ENCODE measurements around the gene MRPL48. TPM values are rescaled to one million over a fixed set of nuclear protein-coding genes. Genes with fewer than 3 reads are reported as not detected.

MRPL48 gene
- total and polyA plus RNA-seq, 10 of the 15 experiments (the other 5 are each of a cell fraction or from before 2014, with no cell fraction given), result 46.7 to 159 (median 83.4) TPM

DNA sequence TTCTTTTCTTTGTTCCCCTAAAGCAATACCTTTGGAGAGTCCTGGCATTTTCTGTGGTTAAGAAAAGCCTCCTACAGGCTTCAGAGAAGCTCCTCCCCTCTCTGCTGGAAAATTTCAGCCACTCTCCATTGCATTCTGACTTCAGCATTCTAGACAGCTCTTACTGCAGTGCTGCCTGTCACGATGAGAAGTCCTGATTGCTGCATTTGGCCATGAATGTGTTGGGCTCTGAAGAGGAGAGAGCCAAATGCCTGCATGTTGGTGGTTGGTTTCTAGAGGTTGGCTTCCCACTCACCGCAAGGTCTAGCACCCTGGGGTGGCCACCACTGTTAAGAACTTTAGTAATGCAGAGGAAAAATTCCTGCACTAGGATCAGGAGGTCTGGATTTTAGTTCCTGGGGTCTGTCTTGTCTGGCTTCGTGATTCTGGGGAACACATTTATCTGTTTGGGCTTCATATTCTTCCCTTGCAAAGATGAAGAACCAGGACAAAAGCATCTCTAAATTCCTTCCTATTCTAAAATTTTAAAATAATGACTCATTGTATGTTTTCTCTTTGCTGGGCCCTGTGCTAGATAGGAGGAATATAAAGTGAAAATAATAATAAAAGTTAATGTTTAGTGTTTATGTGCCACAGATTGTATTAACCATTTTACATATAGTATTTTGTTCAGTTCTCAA lies 50.9 kb downstream of the MRPL48 start:
- WGBS (ENCODE audit: insufficient coverage, insufficient replicate concordance, low lambda C conversion rate, missing lambda C conversion rate), result 64% methylated on average over 3 of the region's 3 CpGs
- TF ChIP-seq TCF3 (IDR thresholded peaks at IDR 0.05; ENCODE audit: borderline replicate concordance, insufficient read depth, low read depth, low read length) (no peak), BACH1 (IDR thresholded peaks at IDR 0.05; ENCODE audit: borderline replicate concordance) (no peak), RAD21 (IDR thresholded peaks at IDR 0.05; ENCODE audit: insufficient read depth, low read depth, low read length) (no peak), TCF7 (IDR thresholded peaks at IDR 0.05; ENCODE audit: borderline replicate concordance) (no peak), EP300 (IDR thresholded peaks at IDR 0.05; ENCODE audit: borderline replicate concordance in 1 of 2, control insufficient read depth in 1 of 2, low read depth in 2 of 2, low read length in 2 of 2) (no peak), SMARCA5 (IDR thresholded peaks at IDR 0.05) (no peak)
- TF ChIP-seq, protein P1, sequence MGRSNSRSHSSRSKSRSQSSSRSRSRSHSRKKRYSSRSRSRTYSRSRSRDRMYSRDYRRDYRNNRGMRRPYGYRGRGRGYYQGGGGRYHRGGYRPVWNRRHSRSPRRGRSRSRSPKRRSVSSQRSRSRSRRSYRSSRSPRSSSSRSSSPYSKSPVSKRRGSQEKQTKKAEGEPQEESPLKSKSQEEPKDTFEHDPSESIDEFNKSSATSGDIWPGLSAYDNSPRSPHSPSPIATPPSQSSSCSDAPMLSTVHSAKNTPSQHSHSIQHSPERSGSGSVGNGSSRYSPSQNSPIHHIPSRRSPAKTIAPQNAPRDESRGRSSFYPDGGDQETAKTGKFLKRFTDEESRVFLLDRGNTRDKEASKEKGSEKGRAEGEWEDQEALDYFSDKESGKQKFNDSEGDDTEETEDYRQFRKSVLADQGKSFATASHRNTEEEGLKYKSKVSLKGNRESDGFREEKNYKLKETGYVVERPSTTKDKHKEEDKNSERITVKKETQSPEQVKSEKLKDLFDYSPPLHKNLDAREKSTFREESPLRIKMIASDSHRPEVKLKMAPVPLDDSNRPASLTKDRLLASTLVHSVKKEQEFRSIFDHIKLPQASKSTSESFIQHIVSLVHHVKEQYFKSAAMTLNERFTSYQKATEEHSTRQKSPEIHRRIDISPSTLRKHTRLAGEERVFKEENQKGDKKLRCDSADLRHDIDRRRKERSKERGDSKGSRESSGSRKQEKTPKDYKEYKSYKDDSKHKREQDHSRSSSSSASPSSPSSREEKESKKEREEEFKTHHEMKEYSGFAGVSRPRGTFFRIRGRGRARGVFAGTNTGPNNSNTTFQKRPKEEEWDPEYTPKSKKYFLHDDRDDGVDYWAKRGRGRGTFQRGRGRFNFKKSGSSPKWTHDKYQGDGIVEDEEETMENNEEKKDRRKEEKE (IDR thresholded peaks at IDR 0.05), result no peak
- TF ChIP-seq, protein P2, sequence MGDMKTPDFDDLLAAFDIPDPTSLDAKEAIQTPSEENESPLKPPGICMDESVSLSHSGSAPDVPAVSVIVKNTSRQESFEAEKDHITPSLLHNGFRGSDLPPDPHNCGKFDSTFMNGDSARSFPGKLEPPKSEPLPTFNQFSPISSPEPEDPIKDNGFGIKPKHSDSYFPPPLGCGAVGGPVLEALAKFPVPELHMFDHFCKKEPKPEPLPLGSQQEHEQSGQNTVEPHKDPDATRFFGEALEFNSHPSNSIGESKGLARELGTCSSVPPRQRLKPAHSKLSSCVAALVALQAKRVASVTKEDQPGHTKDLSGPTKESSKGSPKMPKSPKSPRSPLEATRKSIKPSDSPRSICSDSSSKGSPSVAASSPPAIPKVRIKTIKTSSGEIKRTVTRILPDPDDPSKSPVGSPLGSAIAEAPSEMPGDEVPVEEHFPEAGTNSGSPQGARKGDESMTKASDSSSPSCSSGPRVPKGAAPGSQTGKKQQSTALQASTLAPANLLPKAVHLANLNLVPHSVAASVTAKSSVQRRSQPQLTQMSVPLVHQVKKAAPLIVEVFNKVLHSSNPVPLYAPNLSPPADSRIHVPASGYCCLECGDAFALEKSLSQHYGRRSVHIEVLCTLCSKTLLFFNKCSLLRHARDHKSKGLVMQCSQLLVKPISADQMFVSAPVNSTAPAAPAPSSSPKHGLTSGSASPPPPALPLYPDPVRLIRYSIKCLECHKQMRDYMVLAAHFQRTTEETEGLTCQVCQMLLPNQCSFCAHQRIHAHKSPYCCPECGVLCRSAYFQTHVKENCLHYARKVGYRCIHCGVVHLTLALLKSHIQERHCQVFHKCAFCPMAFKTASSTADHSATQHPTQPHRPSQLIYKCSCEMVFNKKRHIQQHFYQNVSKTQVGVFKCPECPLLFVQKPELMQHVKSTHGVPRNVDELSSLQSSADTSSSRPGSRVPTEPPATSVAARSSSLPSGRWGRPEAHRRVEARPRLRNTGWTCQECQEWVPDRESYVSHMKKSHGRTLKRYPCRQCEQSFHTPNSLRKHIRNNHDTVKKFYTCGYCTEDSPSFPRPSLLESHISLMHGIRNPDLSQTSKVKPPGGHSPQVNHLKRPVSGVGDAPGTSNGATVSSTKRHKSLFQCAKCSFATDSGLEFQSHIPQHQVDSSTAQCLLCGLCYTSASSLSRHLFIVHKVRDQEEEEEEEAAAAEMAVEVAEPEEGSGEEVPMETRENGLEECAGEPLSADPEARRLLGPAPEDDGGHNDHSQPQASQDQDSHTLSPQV (IDR thresholded peaks at IDR 0.05), result no peak
- TF ChIP-seq, protein P3, sequence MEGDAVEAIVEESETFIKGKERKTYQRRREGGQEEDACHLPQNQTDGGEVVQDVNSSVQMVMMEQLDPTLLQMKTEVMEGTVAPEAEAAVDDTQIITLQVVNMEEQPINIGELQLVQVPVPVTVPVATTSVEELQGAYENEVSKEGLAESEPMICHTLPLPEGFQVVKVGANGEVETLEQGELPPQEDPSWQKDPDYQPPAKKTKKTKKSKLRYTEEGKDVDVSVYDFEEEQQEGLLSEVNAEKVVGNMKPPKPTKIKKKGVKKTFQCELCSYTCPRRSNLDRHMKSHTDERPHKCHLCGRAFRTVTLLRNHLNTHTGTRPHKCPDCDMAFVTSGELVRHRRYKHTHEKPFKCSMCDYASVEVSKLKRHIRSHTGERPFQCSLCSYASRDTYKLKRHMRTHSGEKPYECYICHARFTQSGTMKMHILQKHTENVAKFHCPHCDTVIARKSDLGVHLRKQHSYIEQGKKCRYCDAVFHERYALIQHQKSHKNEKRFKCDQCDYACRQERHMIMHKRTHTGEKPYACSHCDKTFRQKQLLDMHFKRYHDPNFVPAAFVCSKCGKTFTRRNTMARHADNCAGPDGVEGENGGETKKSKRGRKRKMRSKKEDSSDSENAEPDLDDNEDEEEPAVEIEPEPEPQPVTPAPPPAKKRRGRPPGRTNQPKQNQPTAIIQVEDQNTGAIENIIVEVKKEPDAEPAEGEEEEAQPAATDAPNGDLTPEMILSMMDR (IDR thresholded peaks at IDR 0.05 in 2 of 3, conservative IDR thresholded peaks at IDR 0.05 in 1 of 3; ENCODE audit: control insufficient read depth in 2 of 3, extremely low read depth in 1 of 3, insufficient read depth in 1 of 3, low read depth in 3 of 3, low read length in 3 of 3), result no peak
- BruUV-seq (replicated peaks), result no TSS peak
- H3K4me2 ChIP-seq (ENCODE audit: control insufficient read depth, insufficient read depth), result no peak overlapping the region
- H3K27ac ChIP-seq (ENCODE audit: control insufficient read depth, insufficient read depth), result no peak overlapping the region
- H3K4me1 ChIP-seq (ENCODE audit: control insufficient read depth, insufficient read depth, low read length), result no peaks in the 10 kb centered on the region
- H3K27me3 ChIP-seq (replicated peaks in 1 of 2; ENCODE audit: control insufficient read depth in 2 of 2, insufficient read depth in 2 of 2, low read length in 1 of 2), result no peaks in the 10 kb centered on the region
- no peaks in the 10 kb centered on the region for H4K20me1 ChIP-seq (ENCODE audit: control insufficient read depth, insufficient read depth)
- H3K9ac ChIP-seq (ENCODE audit: control insufficient read depth, insufficient read depth, low read length), result no peak overlapping the region
- no peak overlapping the region for H3K4me3 ChIP-seq
- ChIA-PET RAD21 (ENCODE audit: unreplicated experiment) (no interaction called here), POLR2A (no interaction called here), SMC1A (ENCODE audit: uncharacterized antibody, unreplicated experiment) (no interaction called here), CTCF (no interaction called here)
- no peak overlapping the region for H2AFZ ChIP-seq (ENCODE audit: control insufficient read depth, low read depth, low read length)
- DNase-seq (ENCODE audit: low read depth, low spot score) (no peak), ATAC-seq (no peak), FAIRE-seq (no peak)
- in situ Hi-C loops (cut with MboI), result no loop called here
- peaks cover 1 to 11% of the 10 kb centered on the region in 2 experiments; a peak in 2 of 4 replicates for H3K36me3 ChIP-seq (ENCODE audit: control insufficient read depth in 2 of 2, insufficient read depth in 2 of 2, low read length in 1 of 2)
- intact Hi-C loops (cut with micrococcal nuclease; ENCODE audit: unreplicated experiment), result no loop called here
- H3K9me3 ChIP-seq (replicated peaks; ENCODE audit: control insufficient read depth, insufficient read depth, low read length), result no peaks in the 10 kb centered on the region
- no peaks in the 10 kb centered on the region for H3K79me2 ChIP-seq (ENCODE audit: control insufficient read depth, insufficient read depth, low read length)
